Activated CD8-positive, alpha-beta memory T cell treated with anti-CD3 and anti-CD28 coated beads, Interleukin-2, amount 50 U/mL, for 48 hours (primary cell): ENCODE measurements around the gene EYS.
"Not testable (repeated sequence)": the region's sequence is repeated elsewhere in the genome, so short reads cannot be mapped to it uniquely, and the experiment has no call there.

ENCODE experiments used
- DNase-seq: peaks from one replicate; pipeline ENCODE4 v3.0.0-alpha.2; 2020

EYS gene

GRCh38 chr6:63800386-63800785, 1906.6 kb downstream of the EYS start:
- not testable (repeated sequence) for DNase-seq

- no peak for DNase-seq
Measured at GRCh38 chr6:63799813-63800212, 1907.2 kb downstream of the EYS start.

- DNase-seq: no peak
Measured at GRCh38 chr6:63799313-63799712, 1907.7 kb downstream of the EYS start.

GRCh38 chr6:63798378-63798777, 1908.6 kb downstream of the EYS start:
- DNase-seq: no peak

- no peak for DNase-seq
Measured at GRCh38 chr6:63797721-63798120, 1909.3 kb downstream of the EYS start.

GRCh38 chr6:63795826-63796225, 1911.2 kb downstream of the EYS start:
- no peak for DNase-seq

GRCh38 chr6:63795006-63795405, 1912.0 kb downstream of the EYS start:
- no peak for DNase-seq

GRCh38 chr6:63793465-63794137, 1913.4 kb downstream of the EYS start:
- DNase-seq: no peak

- no peak for DNase-seq
Measured at GRCh38 chr6:63792736-63793464, 1914.1 kb downstream of the EYS start.

- DNase-seq: no peak
Measured at GRCh38 chr6:63790334-63790733, 1916.7 kb downstream of the EYS start.

GRCh38 chr6:63789699-63790098, 1917.3 kb downstream of the EYS start:
- DNase-seq: no peak

- no peak for DNase-seq
Measured at GRCh38 chr6:63788569-63788968, 1918.5 kb downstream of the EYS start.

GRCh38 chr6:63787021-63787420, 1920.0 kb downstream of the EYS start:
- DNase-seq: no peak

- no peak for DNase-seq
Measured at GRCh38 chr6:63785006-63785405, 1922.0 kb downstream of the EYS start.

GRCh38 chr6:63783096-63783495, 1923.9 kb downstream of the EYS start:
- DNase-seq: no peak

- DNase-seq: no peak
Measured at GRCh38 chr6:63774961-63775360, 1932.1 kb downstream of the EYS start.

- no peak for DNase-seq
Measured at GRCh38 chr6:63773200-63773599, 1933.8 kb downstream of the EYS start.

GRCh38 chr6:63765828-63766227, 1941.2 kb downstream of the EYS start:
- DNase-seq: no peak

GRCh38 chr6:63764318-63764916, 1942.6 kb downstream of the EYS start:
- DNase-seq: no peak

- DNase-seq: no peak
Measured at GRCh38 chr6:63760199-63760598, 1946.8 kb downstream of the EYS start.

GRCh38 chr6:63759605-63760105, 1947.4 kb downstream of the EYS start:
- no peak for DNase-seq

- no peak for DNase-seq
Measured at GRCh38 chr6:63757826-63758225, 1949.2 kb downstream of the EYS start.

- DNase-seq: not testable (repeated sequence)
Measured at GRCh38 chr6:63757275-63757674, 1949.8 kb downstream of the EYS start.

- no peak for DNase-seq
Measured at GRCh38 chr6:63750400-63750799, 1956.6 kb downstream of the EYS start.
